ENCODE measurements around the gene ATP5F1E. TPM values are rescaled to one million over a fixed set of nuclear protein-coding genes. Genes with fewer than 3 reads are reported as not detected.

The ATP5F1E gene
- total and polyA plus RNA-seq, 2 donors (not counting 3 experiments of a cell fraction or from before 2014, with no cell fraction given) = 29.0 to 107 TPM

GRCh38 chr20:59046862-59047261, 14.7 kb upstream of the ATP5F1E start:
- Histone ChIP-seq H4K20me1 (replicated peaks; ENCODE audit: control insufficient read depth, extremely low read depth, insufficient read depth, low read length) (no peaks in the 10 kb centered on the region), H3K36me3 (ENCODE audit: control insufficient read depth in 2 of 2, extremely low read depth in 1 of 2, insufficient read depth in 2 of 2, low read length in 2 of 2) (no peaks in the 10 kb centered on the region), H3K4me2 (ENCODE audit: insufficient read depth, low read length) (no peak overlapping the region), H3K9me3 (replicated peaks; ENCODE audit: control insufficient read depth, insufficient read depth, low read length) (no peaks in the 10 kb centered on the region), H3K9ac (replicated peaks; ENCODE audit: extremely low read depth, insufficient read depth, low read length) (no peak overlapping the region), H3K9me1 (replicated peaks; ENCODE audit: control insufficient read depth, extremely low read depth, insufficient read depth, low read length) (no peaks in the 10 kb centered on the region), H3K4me1 (ENCODE audit: control insufficient read depth, extremely low read depth, insufficient read depth, low read length) (peaks cover 1% of the 10 kb centered on the region), H3K27me3 (ENCODE audit: control insufficient read depth in 2 of 2, insufficient read depth in 2 of 2, low read length in 2 of 2) (peaks cover 13 to 22% of the 10 kb centered on the region in 2 experiments), H3K27ac (ENCODE audit: insufficient read depth, low read depth, low read length) (no peak overlapping the region), H3K79me2 (ENCODE audit: control insufficient read depth, insufficient read depth, low read length) (peaks cover 6% of the 10 kb centered on the region), H2AFZ (ENCODE audit: low read depth, low read length) (no peak overlapping the region), H3K4me3 (replicated peaks in 1 of 3; ENCODE audit: insufficient read depth in 1 of 3, low read depth in 1 of 3, low read length in 3 of 3) (no peak overlapping the region)
- FAIRE-seq (no peak), DNase-seq (ENCODE audit: low read depth, low spot score) (no peak)
- POLR2A ChIA-PET = no interaction called here
- intact Hi-C loops (cut with micrococcal nuclease) (no loop called here), dilution Hi-C loops (cut with MboI; ENCODE audit: extremely low pct_ligation_motif_present, low sequenced_read_pairs) (no loop called here)
- BruUV-seq (replicated peaks) = no TSS peak
- TF ChIP-seq POLR2A (IDR thresholded peaks at IDR 0.05; ENCODE audit: low read depth, low read length) (no peak), EZH2 (IDR thresholded peaks at IDR 0.05; ENCODE audit: borderline replicate concordance, low read depth, low read length, severe bottlenecking) (no peak), JUN (IDR thresholded peaks at IDR 0.05; ENCODE audit: borderline replicate concordance, insufficient read depth, insufficient read length, low read depth) (no peak), CTCF (IDR thresholded peaks at IDR 0.05; ENCODE audit: extremely low read depth in 1 of 2, insufficient read depth in 1 of 2, low read depth in 1 of 2, low read length in 2 of 2) (no peak), POLR2AphosphoS5 (IDR thresholded peaks at IDR 0.05; ENCODE audit: insufficient read depth, low read depth, low read length) (no peak), MYC (IDR thresholded peaks at IDR 0.05; ENCODE audit: low read depth, low read length) (no peak), FOS (IDR thresholded peaks at IDR 0.05; ENCODE audit: borderline replicate concordance, insufficient read depth, low read length) (no peak), MAX (IDR thresholded peaks at IDR 0.05; ENCODE audit: insufficient read depth, insufficient read length) (no peak), GATA2 (IDR thresholded peaks at IDR 0.05; ENCODE audit: insufficient read depth, insufficient read length, low read depth, low read length) (no peak)
- CTCF ChIA-PET = no interaction called here

Data from endothelial cell of umbilical vein (primary cell).